SK-N-DZ (cell line): ENCODE results near the gene ARHGAP26.

ENCODE experiments used
- DNase-seq: peaks from one replicate; pipeline ENCODE4 v3.0.0-alpha.2; 2015; ENCODE audit warnings: low spot score

The ARHGAP26 gene

GRCh38 chr5:143268388-143268787 lies 498.2 kb downstream of the ARHGAP26 start:
- DNase-seq, result no peak

GRCh38 chr5:143271431-143271830 lies 501.3 kb downstream of the ARHGAP26 start:
- no peak for DNase-seq

DNA sequence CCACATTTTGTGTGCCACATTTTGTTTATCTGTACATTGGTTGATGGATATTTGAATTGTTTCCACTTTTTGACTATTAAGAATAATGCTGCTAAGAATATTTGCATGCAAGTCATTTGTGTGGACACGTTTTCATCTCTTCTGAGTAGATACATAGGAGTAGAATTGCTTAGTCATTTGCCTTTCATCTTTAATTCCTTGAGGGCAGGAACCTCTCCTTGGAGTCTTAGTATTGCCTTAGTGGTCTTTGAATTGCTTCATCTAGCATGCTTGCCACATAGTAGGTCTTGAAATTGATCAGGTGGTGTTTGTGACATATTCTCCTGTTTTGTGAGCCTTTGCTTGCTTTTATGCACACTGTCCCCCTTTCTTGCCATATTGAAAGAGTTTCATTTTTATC lies 504.8 kb downstream of the ARHGAP26 start:
- no peak for DNase-seq

DNA sequence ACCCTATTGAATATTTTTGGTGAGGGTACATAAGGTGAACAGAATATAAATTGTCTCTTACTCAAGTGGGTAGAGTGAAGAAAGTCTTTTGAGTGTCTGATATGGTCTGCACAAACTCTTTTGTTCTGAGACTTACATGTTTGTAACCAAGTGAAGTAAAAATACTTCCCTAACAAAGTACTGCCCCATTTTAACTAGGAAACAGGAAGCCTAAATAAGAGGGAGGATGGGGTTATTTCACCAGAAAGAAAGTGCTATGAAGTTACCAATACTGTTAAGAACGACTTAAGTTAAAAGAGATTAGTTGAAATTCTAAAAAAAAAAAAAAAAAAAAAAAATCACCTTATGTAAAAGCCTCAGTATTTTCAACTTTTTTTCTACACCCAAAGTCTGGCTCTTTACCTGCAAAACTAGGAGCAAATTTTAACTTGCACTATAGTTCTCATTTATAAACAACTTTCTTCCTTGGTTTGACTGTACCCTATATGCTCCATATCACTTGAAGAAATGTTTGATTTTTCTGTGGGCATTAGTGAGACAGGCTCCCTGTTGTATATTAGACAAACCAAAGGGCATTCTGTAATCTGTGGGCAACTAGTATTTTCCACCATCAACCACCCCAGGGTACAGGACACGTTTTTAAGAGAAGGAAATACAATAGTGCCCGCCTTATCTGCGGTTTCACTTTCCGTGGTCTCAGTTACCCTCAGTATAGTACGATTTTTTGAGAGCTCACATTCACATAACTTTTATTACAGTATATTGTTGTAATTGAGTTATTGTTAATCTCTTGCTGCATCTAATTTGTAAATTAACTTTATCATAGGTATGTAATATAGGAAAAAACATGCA lies 505.6 kb downstream of the ARHGAP26 start:
- DNase-seq, result no peak

GRCh38 chr5:143277536-143277935 lies 507.4 kb downstream of the ARHGAP26 start:
- DNase-seq, result no peak
